DMS79 treated with DMSO at 0.1 percent for 48 hours (cell line): ENCODE data around the gene WDR4.
"Not testable (repeated sequence)": the region's sequence is repeated elsewhere in the genome, so short reads cannot be mapped to it uniquely, and the experiment has no call there.

Experiments
- DNase-seq: peaks from one replicate; lab custom pipeline; 2025; lab: John Stamatoyannopoulos, UW

WDR4 gene

GRCh38 chr21:42852925-42853570, 26.3 kb downstream of the WDR4 start:
- no peak for DNase-seq

GRCh38 chr21:42851812-42852665, 27.3 kb downstream of the WDR4 start:
- DNase-seq, result no peak

GRCh38 chr21:42850866-42851391, 28.4 kb downstream of the WDR4 start:
- DNase-seq, result no peak

- no peak for DNase-seq
Observed at GRCh38 chr21:42850463-42850862, 28.9 kb downstream of the WDR4 start.

- no peak for DNase-seq
Observed at GRCh38 chr21:42849759-42850412, 29.5 kb downstream of the WDR4 start.

- DNase-seq, result no peak
Observed at GRCh38 chr21:42848932-42849758, 30.2 kb downstream of the WDR4 start.

GRCh38 chr21:42848144-42848931, 31.0 kb downstream of the WDR4 start:
- DNase-seq, result not testable (repeated sequence)

- DNase-seq, result no peak
Observed at GRCh38 chr21:42847726-42848125, 31.6 kb downstream of the WDR4 start.

GRCh38 chr21:42847051-42847707, 32.2 kb downstream of the WDR4 start:
- DNase-seq, result no peak

GRCh38 chr21:42846221-42846620, 33.1 kb downstream of the WDR4 start:
- DNase-seq, result no peak

- no peak for DNase-seq
Observed at GRCh38 chr21:42845296-42845965, 33.9 kb downstream of the WDR4 start.

GRCh38 chr21:42844411-42845113, 34.8 kb downstream of the WDR4 start:
- no peak for DNase-seq

- no peak for DNase-seq
Observed at GRCh38 chr21:42843056-42843455, 36.3 kb downstream of the WDR4 start.

- DNase-seq, result not testable (repeated sequence)
Observed at GRCh38 chr21:42841916-42842655, 37.3 kb downstream of the WDR4 start.

GRCh38 chr21:42841156-42841915, 38.0 kb downstream of the WDR4 start:
- DNase-seq, result no peak

GRCh38 chr21:42840411-42841155, 38.8 kb downstream of the WDR4 start:
- no peak for DNase-seq
